Large intestine (tissue), 3 donors: ENCODE results near the gene SHBG. TPM values are rescaled to one million over a fixed set of nuclear protein-coding genes. Genes with fewer than 3 reads are reported as not detected.
"Not testable (repeated sequence)": the region's sequence is repeated elsewhere in the genome, so short reads cannot be mapped to it uniquely, and the experiment has no call there.

Experiments used
- DNase-seq, 2 donors: peaks; one replicate each; pipeline versions ENCODE4 v3.0.0 to v3.0.0-alpha.2; 2013
- H3K27ac ChIP-seq: one replicate; pipeline ENCODE4 v1.5.1; 2013; ENCODE audit warnings: low read length
- H3K27me3 ChIP-seq: 2 replicates; pipeline ENCODE4 v1.6.1; 2013; ENCODE audit warnings: low read length; ENCODE audit not compliant: control insufficient read depth, insufficient read depth
- H3K36me3 ChIP-seq: 2 replicates; pipeline ENCODE4 v1.6.1; 2013; ENCODE audit warnings: low read length; ENCODE audit not compliant: control insufficient read depth, insufficient read depth
- H3K4me1 ChIP-seq: one replicate; pipeline ENCODE4 v1.6.1; 2013; ENCODE audit warnings: low read length; ENCODE audit not compliant: control insufficient read depth, insufficient read depth
- H3K4me3 ChIP-seq: one replicate; pipeline ENCODE4 v1.5.1; 2013; ENCODE audit warnings: low read length
- H3K9me3 ChIP-seq: one replicate; pipeline ENCODE4 v1.6.1; 2013; ENCODE audit warnings: mild to moderate bottlenecking, low read depth, low read length, moderate library complexity; ENCODE audit not compliant: control insufficient read depth
- WGBS: methylation state at CpG from one replicate; pipeline ENCODE4 v1.1.5; 2013; ENCODE audit warnings: low lambda C conversion rate; ENCODE audit not compliant: insufficient coverage; 5-methylcytosine and 5-hydroxymethylcytosine counted together
- polyA plus RNA-seq: library from polyadenylated mRNA; unstranded; fragments of 120-200 nt; gene quantifications from one replicate; pipeline ENCODE4 v1.2.1, GENCODE V29; 2013

SHBG gene
- polyA plus RNA-seq, 1 donor: 23.6 TPM

GRCh38 chr17:7612294-7612640, 17.7 kb upstream of the SHBG start:
- Histone ChIP-seq H3K27me3 (no peaks in the 10 kb centered on the region), H3K9me3 (no peaks in the 10 kb centered on the region), H3K27ac (no peak overlapping the region), H3K36me3 (peaks cover 9% of the 10 kb centered on the region), H3K4me3 (no peak overlapping the region), H3K4me1 (peaks cover 15% of the 10 kb centered on the region)
- 100% methylated on average over 1 of the region's 1 CpG for WGBS
- DNase-seq: no peak

GRCh38 chr17:7613769-7614424, 16.0 kb upstream of the SHBG start:
- no CpG with 5 or more reads among the region's 20 CpGs for WGBS
- no peaks in the 10 kb centered on the region for H3K9me3 ChIP-seq
- H3K36me3 ChIP-seq: peaks cover 9% of the 10 kb centered on the region
- peak in 1 of 2 donors; percentile 54 for DNase-seq
- H3K27ac ChIP-seq: peak overlapping the region; percentile 77
- peak overlapping the region; percentile 89 for H3K4me3 ChIP-seq
- peaks cover 15% of the 10 kb centered on the region for H3K4me1 ChIP-seq
- no peaks in the 10 kb centered on the region for H3K27me3 ChIP-seq

DNA sequence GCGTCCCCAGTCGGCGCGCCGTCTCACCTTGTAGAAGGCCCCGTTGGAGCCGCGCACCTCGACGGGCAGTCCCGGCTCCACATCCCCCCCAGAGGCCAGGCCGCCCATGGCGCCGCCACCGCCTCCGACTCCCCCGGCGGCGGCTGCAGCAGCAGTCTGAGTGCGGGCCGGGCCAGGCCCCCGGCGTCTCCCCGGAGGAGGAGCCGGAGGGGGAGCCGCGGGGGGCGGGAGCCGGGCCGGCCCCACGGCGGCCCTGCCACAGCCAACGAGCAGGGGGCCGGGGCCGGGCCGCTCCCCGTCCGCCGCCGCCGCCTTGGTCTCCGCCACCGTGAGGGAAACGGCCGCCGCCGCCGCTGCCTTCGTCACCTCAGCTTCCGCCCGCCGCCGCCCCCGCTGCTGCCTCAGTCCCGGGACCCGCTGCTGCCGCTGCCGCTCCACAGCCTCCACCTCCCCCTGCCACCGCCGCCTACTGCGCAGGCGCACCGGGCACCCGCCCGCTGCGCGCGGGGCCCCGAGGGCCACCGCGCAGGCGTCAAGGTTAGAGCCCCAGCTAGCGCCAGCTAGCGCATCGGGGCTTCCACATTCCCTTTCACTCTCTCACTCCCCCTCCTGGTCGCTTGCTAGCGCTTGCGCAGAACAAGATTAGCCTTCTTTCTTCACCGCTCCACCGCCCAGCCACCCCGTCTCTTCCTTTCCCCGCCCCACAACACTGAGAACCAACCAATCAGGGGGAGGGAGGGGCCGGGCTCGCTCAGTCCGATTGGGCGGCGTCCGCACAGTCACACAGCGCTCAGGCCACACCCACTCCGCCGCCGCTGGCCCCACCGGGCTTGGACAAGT, 15.3 kb upstream of the SHBG start, which contains the start of gene FXR2:
FXR2 (minus strand) TSS at position 473 of the 840 bp plus-strand sequence; CDS start at position 108, 365 bp downstream.
- H3K4me3 ChIP-seq: peak within 1 kb of the TSS; percentile 89
- H3K27ac ChIP-seq: peak within 1 kb of the TSS; percentile 85
- DNase-seq: peak; percentile 100
- peaks cover 9% of the 10 kb centered on the region for H3K36me3 ChIP-seq
- no CpG with 5 or more reads among the region's 93 CpGs for WGBS
- H3K4me1 ChIP-seq: peaks cover 15% of the 10 kb centered on the region
- H3K9me3 ChIP-seq: no peaks in the 10 kb centered on the region
- H3K27me3 ChIP-seq: no peaks in the 10 kb centered on the region

DNA sequence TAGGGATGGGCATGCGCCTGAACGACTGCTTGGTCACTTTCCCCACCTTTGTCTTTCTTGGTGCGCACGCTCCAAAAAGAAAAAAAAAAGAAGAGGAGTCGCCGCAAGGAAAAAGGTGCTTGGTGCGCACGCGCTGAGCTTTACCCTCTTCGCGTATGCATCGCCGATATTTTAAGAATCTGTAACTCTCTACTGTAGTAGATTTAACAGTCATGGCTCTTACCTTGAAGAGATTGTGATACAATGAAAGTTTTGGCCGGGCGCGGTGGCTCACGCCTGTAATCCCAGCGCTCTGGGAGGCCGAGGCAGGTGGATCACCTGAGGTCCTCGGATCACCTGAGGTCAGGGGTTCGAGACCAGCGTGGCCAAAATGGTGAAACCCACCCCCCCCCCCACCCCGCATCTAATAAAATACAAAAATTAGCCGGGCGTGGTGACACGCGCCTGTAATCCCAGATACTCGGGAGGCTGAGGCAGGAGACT, 14.6 kb upstream of the SHBG start:
- peak overlapping the region; percentile 32 for H3K4me3 ChIP-seq
- H3K27me3 ChIP-seq: no peaks in the 10 kb centered on the region
- H3K36me3 ChIP-seq: peaks cover 7% of the 10 kb centered on the region
- no peak for DNase-seq
- WGBS: no CpG with 5 or more reads among the region's 28 CpGs
- peaks cover 15% of the 10 kb centered on the region for H3K4me1 ChIP-seq
- peak overlapping the region; percentile 85 for H3K27ac ChIP-seq
- H3K9me3 ChIP-seq: no peaks in the 10 kb centered on the region

DNA sequence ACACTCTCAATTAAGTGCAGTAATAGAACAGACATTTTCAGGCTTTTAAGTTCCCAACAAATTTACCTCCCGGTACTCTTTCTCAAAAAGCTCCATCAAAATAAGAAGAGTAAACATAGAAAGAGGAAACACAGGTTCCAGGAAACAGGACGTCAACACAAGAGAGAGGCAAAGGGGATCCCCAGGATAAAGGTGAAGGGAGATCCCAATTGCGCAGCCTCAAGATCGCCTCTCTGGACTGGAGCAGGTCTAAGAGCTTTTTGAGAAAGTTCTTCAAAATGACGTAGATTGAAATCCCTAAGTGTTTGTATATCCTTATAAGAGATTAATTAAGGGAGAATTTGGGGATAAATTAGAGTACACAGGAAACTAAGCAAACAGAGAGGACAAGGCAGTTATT, 11.3 kb upstream of the SHBG start:
- no peak overlapping the region for H3K4me3 ChIP-seq

GRCh38 chr17:7620835-7621234, 9.1 kb upstream of the SHBG start:
- no peak overlapping the region for H3K4me3 ChIP-seq
- H3K4me1 ChIP-seq: peaks cover 6% of the 10 kb centered on the region
- H3K36me3 ChIP-seq: no peaks in the 10 kb centered on the region
- H3K27ac ChIP-seq: no peak overlapping the region
- no CpG with 5 or more reads among the region's 8 CpGs for WGBS
- H3K27me3 ChIP-seq: no peaks in the 10 kb centered on the region
- no peak for DNase-seq
- H3K9me3 ChIP-seq: no peaks in the 10 kb centered on the region

More for the DNA sequence above, 11.3 kb upstream of the SHBG start:
- Histone ChIP-seq H3K4me1 (peaks cover 3% of the 10 kb centered on the region), H3K27me3 (no peaks in the 10 kb centered on the region), H3K36me3 (no peaks in the 10 kb centered on the region), H3K9me3 (no peaks in the 10 kb centered on the region), H3K27ac (no peak overlapping the region)
- DNase-seq: no peak
- WGBS: 100% methylated on average over 3 of the region's 5 CpGs

- H3K4me3 ChIP-seq: no peak overlapping the region
- no CpG with 5 or more reads among the region's 5 CpGs for WGBS
- H3K36me3 ChIP-seq: peaks cover 8% of the 10 kb centered on the region
- H3K27ac ChIP-seq: no peak overlapping the region
- no peaks in the 10 kb centered on the region for H3K27me3 ChIP-seq
- DNase-seq: no peak
- peaks cover 20% of the 10 kb centered on the region for H3K4me1 ChIP-seq
- no peaks in the 10 kb centered on the region for H3K9me3 ChIP-seq
Measured at GRCh38 chr17:7623661-7624060, 6.3 kb upstream of the SHBG start.

GRCh38 chr17:7625749-7626148, 4.2 kb upstream of the SHBG start:
- Histone ChIP-seq H3K4me3 (peak overlapping the region; percentile 85), H3K27ac (peak overlapping the region; percentile 97), H3K4me1 (peaks cover 35% of the 10 kb centered on the region)
- WGBS: no CpG with 5 or more reads among the region's 16 CpGs
- H3K27me3 ChIP-seq, H3K36me3 ChIP-seq, H3K9me3 ChIP-seq: not testable (repeated sequence)
- DNase-seq: peak; percentile 74 to 82

DNA sequence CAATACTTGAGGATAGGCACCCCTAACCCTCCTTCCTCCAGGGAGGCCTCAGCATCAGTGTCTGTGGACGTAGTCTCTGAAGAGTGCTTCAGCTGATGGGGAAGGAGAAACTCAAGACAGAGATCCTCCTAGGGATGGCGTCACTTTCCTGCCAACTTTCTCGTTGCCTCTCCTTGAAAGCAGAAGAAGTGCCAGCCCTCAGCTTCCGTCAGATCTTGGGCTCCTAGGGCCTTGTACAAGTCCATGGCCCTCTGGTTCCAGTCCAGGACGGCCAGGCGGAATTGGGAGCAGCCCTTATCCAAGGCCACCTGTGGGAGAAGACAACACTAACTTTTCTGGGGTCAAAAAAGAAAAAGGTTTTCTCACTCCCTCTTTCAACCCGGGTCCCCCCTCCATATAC, 3.6 kb upstream of the SHBG start:
- DNase-seq: peak in 1 of 2 donors; percentile 50
- WGBS: 100% methylated on average over 1 of the region's 7 CpGs
- peaks cover 41% of the 10 kb centered on the region for H3K4me1 ChIP-seq
- no peaks in the 10 kb centered on the region for H3K27me3 ChIP-seq
- no peaks in the 10 kb centered on the region for H3K9me3 ChIP-seq
- peak overlapping the region; percentile 97 for H3K27ac ChIP-seq
- H3K4me3 ChIP-seq: peak overlapping the region; percentile 85
- H3K36me3 ChIP-seq: peaks cover 8% of the 10 kb centered on the region

DNA sequence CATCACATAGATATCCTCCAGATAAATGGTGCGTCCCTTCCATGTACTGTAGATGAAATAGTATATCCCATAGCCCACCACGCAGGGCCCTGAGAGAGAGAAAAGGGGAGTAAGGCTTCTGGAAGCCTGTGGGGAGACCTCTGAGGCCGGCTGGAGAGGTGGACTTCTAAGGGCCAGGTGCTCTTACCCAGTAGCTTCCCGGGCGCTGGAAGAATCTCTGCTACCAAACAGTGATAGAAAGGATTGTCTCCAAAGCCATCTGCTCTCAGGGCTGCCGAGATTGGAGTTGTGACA, 3.0 kb upstream of the SHBG start:
- Histone ChIP-seq H3K27me3 (no peaks in the 10 kb centered on the region), H3K4me1 (peaks cover 47% of the 10 kb centered on the region), H3K4me3 (peak overlapping the region; percentile 85), H3K36me3 (peaks cover 8% of the 10 kb centered on the region), H3K9me3 (no peaks in the 10 kb centered on the region), H3K27ac (peak overlapping the region; percentile 97)
- peak in 1 of 2 donors; percentile 63 for DNase-seq
- no CpG with 5 or more reads among the region's 6 CpGs for WGBS
